AML-193 (cell line): ENCODE results near the gene WHRN.

Experiments
- DNase-seq, 2 experiments: peaks; one replicate each; lab custom pipeline; 2025; lab: John Stamatoyannopoulos, UW

The WHRN gene

GRCh38 chr9:114471157-114471556 lies 34.1 kb downstream of the WHRN start:
- DNase-seq: no peak

- DNase-seq: no peak
These were observed 34.7 kb downstream of the WHRN start for GRCh38 chr9:114470581-114470980.

- DNase-seq: no peak
These were observed 35.2 kb downstream of the WHRN start for GRCh38 chr9:114470121-114470520.

GRCh38 chr9:114469091-114469853 lies 36.0 kb downstream of the WHRN start:
- DNase-seq: no peak

- DNase-seq: no peak
These were observed 37.4 kb downstream of the WHRN start for GRCh38 chr9:114467910-114468309.

GRCh38 chr9:114467226-114467750 lies 38.0 kb downstream of the WHRN start:
- DNase-seq: no peak

GRCh38 chr9:114465906-114466900 lies 39.1 kb downstream of the WHRN start:
- DNase-seq: no peak

GRCh38 chr9:114465417-114465816 lies 39.9 kb downstream of the WHRN start:
- DNase-seq: no peak

- no peak for DNase-seq
These were observed 40.8 kb downstream of the WHRN start for GRCh38 chr9:114464281-114465051.

- no peak for DNase-seq
These were observed 42.5 kb downstream of the WHRN start for GRCh38 chr9:114462791-114463190.

- DNase-seq: no peak
These were observed 43.8 kb downstream of the WHRN start for GRCh38 chr9:114461468-114461867.

GRCh38 chr9:114460513-114461199 lies 44.6 kb downstream of the WHRN start:
- no peak for DNase-seq

GRCh38 chr9:114459464-114459863 lies 45.8 kb downstream of the WHRN start:
- DNase-seq: no peak

- no peak for DNase-seq
These were observed 48.3 kb downstream of the WHRN start for GRCh38 chr9:114456929-114457328.

- no peak for DNase-seq
These were observed 50.6 kb downstream of the WHRN start for GRCh38 chr9:114454652-114455051.

- no peak for DNase-seq
These were observed 52.8 kb downstream of the WHRN start for GRCh38 chr9:114452219-114453165.

GRCh38 chr9:114451707-114452031 lies 53.6 kb downstream of the WHRN start:
- no peak for DNase-seq

GRCh38 chr9:114450833-114451706 lies 54.2 kb downstream of the WHRN start:
- no peak for DNase-seq

- DNase-seq: no peak
These were observed 55.1 kb downstream of the WHRN start for GRCh38 chr9:114450181-114450580.
